Mesenchymal stem cell (in vitro differentiated cells and primary cell): ENCODE data around the gene TOB1.

Experiments used
- DNase-seq: peaks from one replicate; pipeline ENCODE4 v3.0.0-alpha.2; 2013
- H2AFZ ChIP-seq: one replicate; pipeline ENCODE4 v1.6.1; 2013; ENCODE audit warnings: low read depth, mild to moderate bottlenecking, control low read depth, inconsistent platforms, low read length, moderate library complexity
- H2AK5ac ChIP-seq: 2 replicates; pipeline ENCODE4 v1.6.1; 2013; ENCODE audit warnings: low read length, moderate library complexity, mild to moderate bottlenecking, inconsistent platforms; ENCODE audit not compliant: severe bottlenecking
- H2BK120ac ChIP-seq: one replicate; pipeline ENCODE4 v1.6.1; 2013; ENCODE audit warnings: low read depth, mild to moderate bottlenecking, inconsistent platforms, low read length, moderate library complexity
- H2BK12ac ChIP-seq, 2 experiments: one replicate each; pipeline ENCODE4 v1.6.1; 2013; ENCODE audit warnings: inconsistent platforms in 2 of 2, low read length in 2 of 2, mild to moderate bottlenecking in 2 of 2, moderate library complexity in 2 of 2, control low read depth in 1 of 2
- H2BK15ac ChIP-seq: one replicate; pipeline ENCODE4 v1.6.1; 2013; ENCODE audit warnings: mild to moderate bottlenecking, low read depth, inconsistent platforms; ENCODE audit not compliant: poor library complexity, severe bottlenecking
- H2BK5ac ChIP-seq: 2 replicates; pipeline ENCODE4 v1.6.1; 2013; ENCODE audit warnings: low read depth, mild to moderate bottlenecking, low read length, control low read depth, inconsistent platforms; ENCODE audit not compliant: poor library complexity, severe bottlenecking
- H3K14ac ChIP-seq, 2 experiments: one replicate each; pipeline ENCODE4 v1.6.1; 2013; ENCODE audit warnings: inconsistent platforms in 2 of 2, low read length in 2 of 2, control low read depth in 1 of 2, mild to moderate bottlenecking in 1 of 2, moderate library complexity in 1 of 2
- H3K18ac ChIP-seq, 2 experiments: one replicate each; pipeline ENCODE4 v1.6.1; 2013; ENCODE audit warnings: inconsistent platforms in 2 of 2, low read length in 2 of 2, control low read depth in 1 of 2, low read depth in 1 of 2, mild to moderate bottlenecking in 1 of 2
- H3K23ac ChIP-seq, 2 experiments: one replicate each; pipeline ENCODE4 v1.6.1; 2013; ENCODE audit warnings: inconsistent platforms in 2 of 2, low read length in 2 of 2, mild to moderate bottlenecking in 2 of 2, moderate library complexity in 2 of 2, control low read depth in 1 of 2
- H3K27ac ChIP-seq: 2 replicates; pipeline ENCODE4 v1.5.1; 2013; ENCODE audit warnings: mild to moderate bottlenecking, moderate library complexity, low read length, control low read depth, inconsistent platforms; ENCODE audit not compliant: poor library complexity, severe bottlenecking
- H3K27me3 ChIP-seq, 2 experiments: 2 replicates each; pipeline versions ENCODE4 v1.6.1 to v1.7.0; 2013; ENCODE audit warnings: low read length in 2 of 2, mild to moderate bottlenecking in 2 of 2, moderate library complexity in 2 of 2, control low read depth in 1 of 2, inconsistent platforms in 1 of 2; ENCODE audit not compliant: control insufficient read depth in 1 of 2, insufficient read depth in 1 of 2
- H3K36me3 ChIP-seq, 2 experiments: 2 replicates each; pipeline versions ENCODE4 v1.6.1 to v1.7.0; 2013; ENCODE audit warnings: low read length in 2 of 2, control low read depth in 1 of 2, inconsistent platforms in 1 of 2, low read depth in 1 of 2, mild to moderate bottlenecking in 1 of 2; ENCODE audit not compliant: insufficient read depth in 2 of 2, control insufficient read depth in 1 of 2
- H3K4ac ChIP-seq, 2 experiments: one replicate each; pipeline ENCODE4 v1.6.1; 2013; ENCODE audit warnings: inconsistent platforms in 2 of 2, low read length in 2 of 2, mild to moderate bottlenecking in 2 of 2, moderate library complexity in 2 of 2, control low read depth in 1 of 2, low read depth in 1 of 2
- H3K4me1 ChIP-seq: 2 replicates; pipeline ENCODE4 v1.6.1; 2013; ENCODE audit warnings: low read depth, low read length, control low read depth; ENCODE audit not compliant: control insufficient read depth, insufficient read depth
- H3K4me2 ChIP-seq: 2 replicates; pipeline ENCODE4 v1.6.1; 2013; ENCODE audit warnings: low read length, mild to moderate bottlenecking, inconsistent platforms; ENCODE audit not compliant: poor library complexity, severe bottlenecking
- H3K4me3 ChIP-seq, 2 experiments: 2 replicates each; pipeline versions ENCODE4 v1.5.1 to v1.7.0; 2013; ENCODE audit warnings: low read length in 2 of 2, mild to moderate bottlenecking in 2 of 2, control low read depth in 1 of 2, low read depth in 1 of 2; ENCODE audit not compliant: insufficient read depth in 1 of 2
- H3K79me1 ChIP-seq: replicated peaks from 2 replicates; pipeline ENCODE4 v1.6.1; 2013; ENCODE audit warnings: mild to moderate bottlenecking, control low read depth, low read length, inconsistent platforms; ENCODE audit not compliant: poor library complexity, severe bottlenecking
- H3K9ac ChIP-seq: 2 replicates; pipeline ENCODE4 v1.7.0; 2013; ENCODE audit warnings: mild to moderate bottlenecking, low read length, moderate library complexity
- H3K9me3 ChIP-seq: 2 replicates; pipeline ENCODE4 v1.7.0; 2013; ENCODE audit warnings: mild to moderate bottlenecking, low read length; ENCODE audit not compliant: control insufficient read depth
- H4K8ac ChIP-seq: one replicate; pipeline ENCODE4 v1.6.1; 2013; ENCODE audit warnings: inconsistent platforms, mild to moderate bottlenecking, low read length, moderate library complexity
- H4K91ac ChIP-seq: one replicate; pipeline ENCODE4 v1.6.1; 2013; ENCODE audit warnings: mild to moderate bottlenecking, low read length, inconsistent platforms
- WGBS: methylation state at CpG from one replicate; pipeline ENCODE4 v1.1.7; 2013; ENCODE audit warnings: mixed read lengths; 5-methylcytosine and 5-hydroxymethylcytosine counted together

The TOB1 gene

GRCh38 chr17:50853781-50854180, 12.4 kb downstream of the TOB1 start:
- H4K8ac ChIP-seq = no peak overlapping the region
- no peaks in the 10 kb centered on the region for H3K36me3 ChIP-seq
- H3K18ac ChIP-seq = peak overlapping the region in 1 of 2 experiments; percentile 48
- H3K14ac ChIP-seq = no peak overlapping the region
- 84% methylated on average over 6 of the region's 6 CpGs for WGBS
- no peaks in the 10 kb centered on the region for H3K9me3 ChIP-seq
- H3K27ac ChIP-seq = no peak overlapping the region
- H2BK120ac ChIP-seq = no peak overlapping the region
- H3K4ac ChIP-seq = no peak overlapping the region
- H3K79me1 ChIP-seq = no peaks in the 10 kb centered on the region
- no peaks in the 10 kb centered on the region for H3K4me1 ChIP-seq
- H2AFZ ChIP-seq = no peak overlapping the region
- no peak overlapping the region for H4K91ac ChIP-seq
- H2BK15ac ChIP-seq = no peak overlapping the region
- H3K9ac ChIP-seq = no peak overlapping the region
- H3K4me3 ChIP-seq = no peak overlapping the region
- no peak overlapping the region for H3K4me2 ChIP-seq
- H2BK5ac ChIP-seq = no peak overlapping the region
- peaks cover 0 to 4% of the 10 kb centered on the region in 2 experiments for H3K27me3 ChIP-seq
- DNase-seq = no peak
- no peak overlapping the region for H2AK5ac ChIP-seq
- no peak overlapping the region for H3K23ac ChIP-seq
- H2BK12ac ChIP-seq = peak overlapping the region in 1 of 2 experiments; percentile 48

- no peak overlapping the region for H2BK5ac ChIP-seq
- no peaks in the 10 kb centered on the region for H3K9me3 ChIP-seq
- no peak overlapping the region for H3K27ac ChIP-seq
- H4K91ac ChIP-seq = no peak overlapping the region
- H3K23ac ChIP-seq = no peak overlapping the region
- no peak overlapping the region for H3K18ac ChIP-seq
- WGBS = 96% methylated on average over 5 of the region's 6 CpGs
- no peak overlapping the region for H4K8ac ChIP-seq
- H3K4me2 ChIP-seq = no peak overlapping the region
- no peak overlapping the region for H2BK15ac ChIP-seq
- no peaks in the 10 kb centered on the region for H3K79me1 ChIP-seq
- H3K4me1 ChIP-seq = no peaks in the 10 kb centered on the region
- H3K4ac ChIP-seq = peak overlapping the region in 1 of 2 experiments; percentile 50
- H3K14ac ChIP-seq = no peak overlapping the region
- H3K9ac ChIP-seq = peak overlapping the region; percentile 90
- H2AK5ac ChIP-seq = no peak overlapping the region
- H2BK120ac ChIP-seq = no peak overlapping the region
- no peak overlapping the region for H2BK12ac ChIP-seq
- H3K27me3 ChIP-seq = peaks cover 0 to 4% of the 10 kb centered on the region in 2 experiments
- no peak overlapping the region for H2AFZ ChIP-seq
- no peak for DNase-seq
- no peak overlapping the region for H3K4me3 ChIP-seq
- H3K36me3 ChIP-seq = no peaks in the 10 kb centered on the region
Measured at GRCh38 chr17:50853015-50853615, 13.0 kb downstream of the TOB1 start.

DNA sequence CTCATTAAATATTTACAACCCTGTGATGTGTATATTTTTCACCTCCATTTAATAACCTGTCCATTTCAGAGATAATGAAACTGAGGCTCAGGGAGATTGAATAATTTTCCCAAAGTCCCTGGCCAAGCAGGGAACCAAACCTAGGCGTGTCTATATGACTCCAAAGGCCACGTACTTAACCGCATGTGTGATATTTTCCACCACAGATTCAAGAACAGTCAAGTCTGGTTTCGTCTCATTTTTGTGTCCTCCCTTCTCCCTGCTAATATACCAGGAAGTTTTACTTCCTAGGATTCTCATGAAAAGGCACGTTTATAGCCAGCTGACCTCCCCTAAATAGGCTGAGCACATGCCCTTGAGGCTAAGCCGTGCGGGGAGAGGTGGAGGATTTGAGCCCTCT, 15.5 kb downstream of the TOB1 start:
- Histone ChIP-seq H3K18ac (no peak overlapping the region), H3K36me3 (no peaks in the 10 kb centered on the region), H3K27ac (no peak overlapping the region), H3K27me3 (peaks cover 0 to 4% of the 10 kb centered on the region in 2 experiments), H2BK12ac (no peak overlapping the region), H2BK120ac (no peak overlapping the region), H3K9ac (no peak overlapping the region), H4K91ac (no peak overlapping the region), H2BK5ac (no peak overlapping the region), H2AK5ac (no peak overlapping the region), H3K4ac (no peak overlapping the region), H3K9me3 (no peaks in the 10 kb centered on the region), H4K8ac (no peak overlapping the region), H3K4me1 (peaks cover 2% of the 10 kb centered on the region), H2BK15ac (no peak overlapping the region), H3K14ac (no peak overlapping the region), H3K4me2 (no peak overlapping the region), H2AFZ (no peak overlapping the region), H3K4me3 (no peak overlapping the region), H3K23ac (no peak overlapping the region), H3K79me1 (no peaks in the 10 kb centered on the region)
- DNase-seq = no peak
- 83% methylated on average over 7 of the region's 7 CpGs for WGBS

DNA sequence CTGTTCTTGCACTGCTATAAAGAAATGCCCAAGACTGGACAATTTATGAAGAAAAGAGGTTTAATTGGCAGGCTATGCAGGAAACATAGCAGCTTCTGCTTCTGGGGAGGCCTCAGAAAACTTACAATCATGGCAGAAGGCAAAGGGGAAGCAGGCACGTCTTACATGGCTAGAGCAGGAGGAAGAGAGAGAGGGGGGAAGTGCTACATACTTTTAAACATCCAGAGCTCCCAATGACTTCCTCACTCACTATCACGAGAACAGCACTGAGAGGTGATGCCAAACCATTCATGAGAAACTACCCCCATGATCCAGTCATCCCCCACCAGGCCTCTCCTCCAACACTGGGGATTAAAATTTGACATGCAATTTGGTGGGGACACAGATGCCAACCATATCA, 17.4 kb downstream of the TOB1 start:
- H3K14ac ChIP-seq = no peak overlapping the region
- no peaks in the 10 kb centered on the region for H3K9me3 ChIP-seq
- peaks cover 6% of the 10 kb centered on the region for H3K4me1 ChIP-seq
- no peak for DNase-seq
- H3K27me3 ChIP-seq = peaks cover 0 to 2% of the 10 kb centered on the region in 2 experiments
- H4K8ac ChIP-seq = no peak overlapping the region
- H3K79me1 ChIP-seq = no peaks in the 10 kb centered on the region
- 63% methylated on average over 1 of the region's 2 CpGs for WGBS
- H2AK5ac ChIP-seq = no peak overlapping the region
- no peak overlapping the region for H2BK5ac ChIP-seq
- no peak overlapping the region for H3K4me2 ChIP-seq
- H2AFZ ChIP-seq = no peak overlapping the region
- no peak overlapping the region for H2BK12ac ChIP-seq
- no peak overlapping the region for H2BK15ac ChIP-seq
- no peak overlapping the region for H2BK120ac ChIP-seq
- no peak overlapping the region for H3K23ac ChIP-seq
- no peak overlapping the region for H3K4ac ChIP-seq
- H3K9ac ChIP-seq = no peak overlapping the region
- H3K27ac ChIP-seq = no peak overlapping the region
- no peak overlapping the region for H4K91ac ChIP-seq
- H3K4me3 ChIP-seq = no peak overlapping the region
- no peak overlapping the region for H3K18ac ChIP-seq
- H3K36me3 ChIP-seq = no peaks in the 10 kb centered on the region
